ENCODE results near the gene DBN1. TPM values are rescaled to one million over a fixed set of nuclear protein-coding genes. Genes with fewer than 3 reads are reported as not detected.

Gene DBN1
- total and polyA plus RNA-seq, 2 donors (not counting 1 experiment from before 2014, with no cell fraction given) = 96.4 to 138 TPM

- Histone ChIP-seq H4K20me1 (ENCODE audit: control insufficient read depth, extremely low read depth, insufficient read depth, low read length) (no peaks in the 10 kb centered on the region), H3K9ac (ENCODE audit: insufficient read depth, low read length) (no peak overlapping the region), H3K27me3 (ENCODE audit: control insufficient read depth, insufficient read depth, low read length) (no peaks in the 10 kb centered on the region), H3K9me3 (ENCODE audit: control insufficient read depth, insufficient read depth, low read depth, low read length) (no peaks in the 10 kb centered on the region), H3K36me3 (ENCODE audit: control insufficient read depth, insufficient read depth, low read length) (peaks cover 38% of the 10 kb centered on the region), H3K4me2 (ENCODE audit: extremely low read depth, insufficient read depth, low read length) (peak overlapping the region; percentile 25), H3K79me2 (ENCODE audit: control insufficient read depth, insufficient read depth, low read length) (peaks cover 42% of the 10 kb centered on the region), H2AFZ (ENCODE audit: low read length) (no peak overlapping the region), H3K4me1 (ENCODE audit: control insufficient read depth, extremely low read depth, insufficient read depth, low read length) (peaks cover 32% of the 10 kb centered on the region), H3K4me3 (replicated peaks in 1 of 4; ENCODE audit: control extremely low read depth in 1 of 4, insufficient read depth in 1 of 4, low read depth in 3 of 4, low read length in 4 of 4) (no peak overlapping the region), H3K27ac (ENCODE audit: insufficient read depth, low read length) (peak overlapping the region; percentile 82)
- DNase-seq (ENCODE audit: low read depth in 2 of 2) = peak in 1 of 2 donors; percentile 81
- TF ChIP-seq EZH2 (IDR thresholded peaks at IDR 0.05; ENCODE audit: low read length, missing control alignments) (no peak), CTCF (conservative IDR thresholded peaks at IDR 0.05 in 1 of 2, IDR thresholded peaks at IDR 0.05 in 1 of 2; ENCODE audit: low read depth in 1 of 2, low read length in 2 of 2) (no peak)
Measured at GRCh38 chr5:177468685-177469628, 4.5 kb downstream of the DBN1 start.

- peaks cover 32% of the 10 kb centered on the region for H3K4me1 ChIP-seq (ENCODE audit: control insufficient read depth, extremely low read depth, insufficient read depth, low read length)
- no peak overlapping the region for H3K4me2 ChIP-seq (ENCODE audit: extremely low read depth, insufficient read depth, low read length)
- H3K9me3 ChIP-seq (ENCODE audit: control insufficient read depth, insufficient read depth, low read depth, low read length) = no peaks in the 10 kb centered on the region
- H3K36me3 ChIP-seq (ENCODE audit: control insufficient read depth, insufficient read depth, low read length) = peaks cover 38% of the 10 kb centered on the region
- no peak overlapping the region for H3K27ac ChIP-seq (ENCODE audit: insufficient read depth, low read length)
- peaks cover 42% of the 10 kb centered on the region for H3K79me2 ChIP-seq (ENCODE audit: control insufficient read depth, insufficient read depth, low read length)
- no peak overlapping the region for H2AFZ ChIP-seq (ENCODE audit: low read length)
- H3K9ac ChIP-seq (ENCODE audit: insufficient read depth, low read length) = no peak overlapping the region
- TF ChIP-seq EZH2 (IDR thresholded peaks at IDR 0.05; ENCODE audit: low read length, missing control alignments) = no peak
- TF ChIP-seq CTCF (conservative IDR thresholded peaks at IDR 0.05 in 1 of 2, IDR thresholded peaks at IDR 0.05 in 1 of 2; ENCODE audit: low read depth in 1 of 2, low read length in 2 of 2) = no peak
- no peak overlapping the region for H3K4me3 ChIP-seq (replicated peaks in 1 of 4; ENCODE audit: control extremely low read depth in 1 of 4, insufficient read depth in 1 of 4, low read depth in 3 of 4, low read length in 4 of 4)
- no peak for DNase-seq (ENCODE audit: low read depth in 2 of 2)
- no peaks in the 10 kb centered on the region for H3K27me3 ChIP-seq (ENCODE audit: control insufficient read depth, insufficient read depth, low read length)
- no peaks in the 10 kb centered on the region for H4K20me1 ChIP-seq (ENCODE audit: control insufficient read depth, extremely low read depth, insufficient read depth, low read length)
Measured at GRCh38 chr5:177468329-177468684, 5.1 kb downstream of the DBN1 start.

GRCh38 chr5:177467436-177467835 lies 6.0 kb downstream of the DBN1 start:
- peaks cover 32% of the 10 kb centered on the region for H3K4me1 ChIP-seq (ENCODE audit: control insufficient read depth, extremely low read depth, insufficient read depth, low read length)
- TF ChIP-seq EZH2 (IDR thresholded peaks at IDR 0.05; ENCODE audit: low read length, missing control alignments) (no peak), CTCF (conservative IDR thresholded peaks at IDR 0.05 in 1 of 2, IDR thresholded peaks at IDR 0.05 in 1 of 2; ENCODE audit: low read depth in 1 of 2, low read length in 2 of 2) (no peak)
- no peak for DNase-seq (ENCODE audit: low read depth in 2 of 2)
- no peak overlapping the region for H3K4me3 ChIP-seq (replicated peaks in 1 of 4; ENCODE audit: control extremely low read depth in 1 of 4, insufficient read depth in 1 of 4, low read depth in 3 of 4, low read length in 4 of 4)
- no peak overlapping the region for H2AFZ ChIP-seq (ENCODE audit: low read length)
- H4K20me1 ChIP-seq (ENCODE audit: control insufficient read depth, extremely low read depth, insufficient read depth, low read length) = no peaks in the 10 kb centered on the region
- peaks cover 39% of the 10 kb centered on the region for H3K36me3 ChIP-seq (ENCODE audit: control insufficient read depth, insufficient read depth, low read length)
- no peak overlapping the region for H3K4me2 ChIP-seq (ENCODE audit: extremely low read depth, insufficient read depth, low read length)
- H3K9me3 ChIP-seq (ENCODE audit: control insufficient read depth, insufficient read depth, low read depth, low read length) = no peaks in the 10 kb centered on the region
- H3K27ac ChIP-seq (ENCODE audit: insufficient read depth, low read length) = no peak overlapping the region
- no peak overlapping the region for H3K9ac ChIP-seq (ENCODE audit: insufficient read depth, low read length)
- H3K27me3 ChIP-seq (ENCODE audit: control insufficient read depth, insufficient read depth, low read length) = no peaks in the 10 kb centered on the region
- peaks cover 39% of the 10 kb centered on the region for H3K79me2 ChIP-seq (ENCODE audit: control insufficient read depth, insufficient read depth, low read length)

All from fibroblast of lung (primary cell).